GM18499 (cell line): ENCODE measurements around the gene LRRC25.
"Not testable (repeated sequence)": the region's sequence is repeated elsewhere in the genome, so short reads cannot be mapped to it uniquely, and the experiment has no call there.

ENCODE experiments used
- ATAC-seq: cut with Tn5 transposase; IDR thresholded peaks from one replicate; pipeline ENCODE4 v1.9.1; 2021; ENCODE audit warnings: moderate number of reproducible peaks; ENCODE audit not compliant: insufficient read depth, unreplicated experiment

Gene LRRC25

GRCh38 chr19:18385675-18386542 lies 11.5 kb downstream of the LRRC25 start, which contains the start of gene GDF15:
TSS of gene GDF15 (plus strand) at chr19:18386158. CDS start at chr19:18386190, 32 bp downstream.
- no peak for ATAC-seq

- ATAC-seq: no peak
These were observed 12.1 kb downstream of the LRRC25 start for GRCh38 chr19:18385359-18385674.

- no peak for ATAC-seq
These were observed 12.6 kb downstream of the LRRC25 start for GRCh38 chr19:18384775-18385174.

- ATAC-seq: not testable (repeated sequence)
These were observed 13.8 kb downstream of the LRRC25 start for GRCh38 chr19:18383622-18384021.

GRCh38 chr19:18380843-18381242 lies 16.6 kb downstream of the LRRC25 start:
- no peak for ATAC-seq

GRCh38 chr19:18379803-18380747 lies 17.3 kb downstream of the LRRC25 start:
- no peak for ATAC-seq

- no peak for ATAC-seq
These were observed 20.4 kb downstream of the LRRC25 start for GRCh38 chr19:18377026-18377425.

- ATAC-seq: peak; percentile 45
These were observed 23.4 kb downstream of the LRRC25 start for GRCh38 chr19:18373892-18374629.

- no peak for ATAC-seq
These were observed 24.0 kb downstream of the LRRC25 start for GRCh38 chr19:18373407-18373891.

- ATAC-seq: no peak
These were observed 28.8 kb downstream of the LRRC25 start for GRCh38 chr19:18368504-18369222.

GRCh38 chr19:18366021-18366435 lies 31.4 kb downstream of the LRRC25 start:
- ATAC-seq: no peak

- no peak for ATAC-seq
These were observed 32.4 kb downstream of the LRRC25 start for GRCh38 chr19:18364826-18365528.

- not testable (repeated sequence) for ATAC-seq
These were observed 33.1 kb downstream of the LRRC25 start for GRCh38 chr19:18364277-18364825.

GRCh38 chr19:18363787-18364186 lies 33.6 kb downstream of the LRRC25 start:
- no peak for ATAC-seq

- no peak for ATAC-seq
These were observed 34.4 kb downstream of the LRRC25 start for GRCh38 chr19:18362934-18363542.

- no peak for ATAC-seq
These were observed 35.8 kb downstream of the LRRC25 start for GRCh38 chr19:18361646-18362045.

GRCh38 chr19:18357041-18357440 lies 40.4 kb downstream of the LRRC25 start:
- no peak for ATAC-seq

GRCh38 chr19:18354743-18355142 lies 42.7 kb downstream of the LRRC25 start:
- not testable (repeated sequence) for ATAC-seq
